GM12891 (cell line): Measurements from ENCODE around the gene SCUBE1.

ENCODE experiments used
- POLR2A ChIP-seq: IDR thresholded peaks from 2 replicates; pipeline ENCODE4 v1.6.1; 2011; ENCODE audit warnings: low read depth, low read length, control low read depth
- POLR2AphosphoS5 ChIP-seq: IDR thresholded peaks from 2 replicates; pipeline ENCODE4 v1.6.1; 2011; ENCODE audit warnings: low read depth, low read length, control low read depth
- POU2F2 ChIP-seq: IDR thresholded peaks from 2 replicates; pipeline ENCODE4 v1.6.1; 2011; ENCODE audit warnings: low read depth, mild to moderate bottlenecking, control low read depth, low read length, moderate library complexity
- SPI1 ChIP-seq: IDR thresholded peaks from 2 replicates; pipeline ENCODE4 v1.6.1; 2011; ENCODE audit warnings: low read depth, low read length, control low read depth
- TAF1 ChIP-seq: IDR thresholded peaks from 2 replicates; pipeline ENCODE4 v1.6.1; 2011; ENCODE audit warnings: low read depth, low read length, control low read depth

- TF ChIP-seq POLR2A (no peak), POLR2AphosphoS5 (no peak), TAF1 (no peak), SPI1 (no peak), POU2F2 (no peak)
Measured at GRCh38 chr22:43292630-43293018, 50.5 kb downstream of the SCUBE1 start.
